ENCODE results near the gene BCL3. TPM values are rescaled to one million over a fixed set of nuclear protein-coding genes. Genes with fewer than 3 reads are reported as not detected.
A peak's percentile ranks its signal among the peaks of the same experiment; 100 is the strongest.

The BCL3 gene
- total RNA-seq, 1 donor from 2014 or later: not detected

GRCh38 chr19:44752123-44752815, 3.8 kb downstream of the BCL3 start:
- Mint-ChIP-seq H3K27ac (no peak overlapping the region), H3K4me1 (peaks cover 27% of the 10 kb centered on the region), H3K27me3 (ENCODE audit: insufficient read depth, low read depth) (peaks cover 68% of the 10 kb centered on the region), H3K36me3 (no peaks in the 10 kb centered on the region), H3K4me3 (peak overlapping the region; percentile 68), H3K9me3 (no peaks in the 10 kb centered on the region)
- H3K4me2 ChIP-seq: no peak overlapping the region
- peaks cover 15% of the 10 kb centered on the region for H3F3A ChIP-seq (ENCODE audit: low read depth)
- no peaks in the 10 kb centered on the region for H3K79me2 ChIP-seq (ENCODE audit: low read depth)
- H3K36me3 ChIP-seq: no peaks in the 10 kb centered on the region
- H3K27me3 ChIP-seq: peaks cover 100% of the 10 kb centered on the region
- no peak overlapping the region for H3K27ac ChIP-seq
- TF ChIP-seq EZH2 (IDR thresholded peaks at IDR 0.05) (no peak), CTCF (IDR thresholded peaks at IDR 0.05) (no peak), EZH2phosphoT487 (IDR thresholded peaks at IDR 0.05) (no peak)
- H4K20me1 ChIP-seq (ENCODE audit: low read depth): peaks cover 35% of the 10 kb centered on the region
- H2AFZ ChIP-seq (replicated peaks): no peak overlapping the region
- H3K9me3 ChIP-seq (ENCODE audit: low read depth): no peaks in the 10 kb centered on the region
- H3K4me1 ChIP-seq: peaks cover 14% of the 10 kb centered on the region
- no peak for DNase-seq (ENCODE audit: low spot score)
- no peak overlapping the region for H3K4me3 ChIP-seq
- no peak overlapping the region for H3K9ac ChIP-seq

- peaks cover 40% of the 10 kb centered on the region for H4K20me1 ChIP-seq (ENCODE audit: low read depth)
- H2AFZ ChIP-seq (replicated peaks): no peak overlapping the region
- peaks cover 100% of the 10 kb centered on the region for H3K27me3 ChIP-seq
- TF ChIP-seq EZH2 (IDR thresholded peaks at IDR 0.05) (peak; percentile 77), CTCF (IDR thresholded peaks at IDR 0.05) (no peak), EZH2phosphoT487 (IDR thresholded peaks at IDR 0.05) (peak; percentile 70)
- Mint-ChIP-seq H3K9me3 (no peaks in the 10 kb centered on the region), H3K4me1 (peaks cover 27% of the 10 kb centered on the region), H3K27ac (no peak overlapping the region), H3K36me3 (no peaks in the 10 kb centered on the region), H3K4me3 (peak overlapping the region; percentile 74), H3K27me3 (ENCODE audit: insufficient read depth, low read depth) (peaks cover 67% of the 10 kb centered on the region)
- H3F3A ChIP-seq (ENCODE audit: low read depth): peaks cover 16% of the 10 kb centered on the region
- DNase-seq (ENCODE audit: low spot score): peak; percentile 41
- H3K9me3 ChIP-seq (ENCODE audit: low read depth): no peaks in the 10 kb centered on the region
- no peak overlapping the region for H3K9ac ChIP-seq
- H3K4me1 ChIP-seq: peaks cover 21% of the 10 kb centered on the region
- H3K4me2 ChIP-seq: peak overlapping the region; percentile 73
- H3K36me3 ChIP-seq: no peaks in the 10 kb centered on the region
- H3K4me3 ChIP-seq: peak overlapping the region; percentile 13
- no peaks in the 10 kb centered on the region for H3K79me2 ChIP-seq (ENCODE audit: low read depth)
- no peak overlapping the region for H3K27ac ChIP-seq
These were observed 4.5 kb downstream of the BCL3 start for GRCh38 chr19:44752816-44753625.

- Histone ChIP-seq H4K20me1 (ENCODE audit: low read depth) (peaks cover 40% of the 10 kb centered on the region), H3K9me3 (ENCODE audit: low read depth) (no peaks in the 10 kb centered on the region), H3K27me3 (peaks cover 100% of the 10 kb centered on the region), H3K4me2 (peak overlapping the region; percentile 73), H3K4me1 (peaks cover 21% of the 10 kb centered on the region), H3K79me2 (ENCODE audit: low read depth) (no peaks in the 10 kb centered on the region), H3K4me3 (peak overlapping the region; percentile 40), H3K27ac (no peak overlapping the region), H3K9ac (no peak overlapping the region), H3K36me3 (no peaks in the 10 kb centered on the region), H2AFZ (replicated peaks) (no peak overlapping the region), H3F3A (ENCODE audit: low read depth) (peaks cover 20% of the 10 kb centered on the region)
- no peaks in the 10 kb centered on the region for H3K9me3 Mint-ChIP-seq
- H3K27ac Mint-ChIP-seq: no peak overlapping the region
- peaks cover 66% of the 10 kb centered on the region for H3K27me3 Mint-ChIP-seq (ENCODE audit: insufficient read depth, low read depth)
- DNase-seq (ENCODE audit: low spot score): no peak
- peak overlapping the region; percentile 78 for H3K4me3 Mint-ChIP-seq
- no peaks in the 10 kb centered on the region for H3K36me3 Mint-ChIP-seq
- TF ChIP-seq CTCF (IDR thresholded peaks at IDR 0.05) (no peak), EZH2 (IDR thresholded peaks at IDR 0.05) (no peak), EZH2phosphoT487 (IDR thresholded peaks at IDR 0.05) (no peak)
- peaks cover 28% of the 10 kb centered on the region for H3K4me1 Mint-ChIP-seq
These were observed 5.1 kb downstream of the BCL3 start for GRCh38 chr19:44753626-44753931.
